GM23338 (cell line): ENCODE results near the gene SRCIN1.

Experiments
- CREB1 ChIP-seq: fragments of 250-450 bp; sonication (Bioruptor Pico); IDR thresholded peaks from 2 replicates; pipeline ENCODE4 v1.5.0; 2020; ENCODE audit warnings: low read depth, mild to moderate bottlenecking, moderate library complexity
- CTCF ChIP-seq, 2 experiments: fragments of 200-600 bp in 1 of 2; sonication (generic) in 1 of 2; conservative IDR thresholded peaks; 2 replicates each; pipeline versions ENCODE4 v1.5.1 to v1.6.1; 2016 to 2017; ENCODE audit warnings: antibody characterized with exemption in 2 of 2, low read depth in 2 of 2, mild to moderate bottlenecking in 2 of 2, moderate library complexity in 1 of 2
- ETS1 ChIP-seq: IDR thresholded peaks from 2 replicates; pipeline ENCODE4 v1.6.1; 2016; ENCODE audit warnings: antibody characterized with exemption
- EZH2 ChIP-seq: fragments of 200-600 bp; sonication (generic); IDR thresholded peaks from one replicate; pipeline ENCODE4 v1.8.0; 2017; ENCODE audit warnings: antibody characterized with exemption, mild to moderate bottlenecking, low read depth; ENCODE audit not compliant: unreplicated experiment
- EZH2phosphoT487 ChIP-seq: fragments of 200-600 bp; sonication (generic); IDR thresholded peaks from one replicate; pipeline ENCODE4 v1.8.1; 2018; ENCODE audit warnings: antibody characterized with exemption; ENCODE audit not compliant: unreplicated experiment
- JUNB ChIP-seq: IDR thresholded peaks from one replicate; pipeline ENCODE4 v1.6.1; 2016; ENCODE audit warnings: antibody characterized with exemption; ENCODE audit not compliant: unreplicated experiment
- NANOG ChIP-seq: IDR thresholded peaks from 2 replicates; pipeline ENCODE4 v1.6.1; 2016; ENCODE audit warnings: antibody characterized with exemption, borderline replicate concordance
- POLR2AphosphoS5 ChIP-seq: IDR thresholded peaks from 2 replicates; pipeline ENCODE4 v1.6.1; 2016; ENCODE audit warnings: antibody characterized with exemption, low read depth
- REST ChIP-seq: IDR thresholded peaks from one replicate; pipeline ENCODE4 v1.6.1; 2018; ENCODE audit warnings: antibody characterized with exemption; ENCODE audit not compliant: unreplicated experiment
- STAT1 ChIP-seq: IDR thresholded peaks from one replicate; pipeline ENCODE4 v1.6.1; 2016; ENCODE audit warnings: antibody characterized with exemption; ENCODE audit not compliant: unreplicated experiment
- ZNF331 ChIP-seq: fragments of 250-450 bp; sonication (Bioruptor Pico); IDR thresholded peaks from 2 replicates; pipeline ENCODE4 v1.5.0; 2020; ENCODE audit warnings: low read depth, mild to moderate bottlenecking, moderate library complexity

- peak; percentile 83 to 92 for TF ChIP-seq CTCF (conservative IDR thresholded peaks at IDR 0.05; ENCODE audit: low read depth in 2 of 2)
- TF ChIP-seq EZH2phosphoT487, result no peak
- TF ChIP-seq EZH2, result no peak
- peak; percentile 57; the same call in 1 of the 2 replicates for TF ChIP-seq CREB1 (CRISPR knock-in tag)
- no peak for TF ChIP-seq POLR2AphosphoS5
- no peak for TF ChIP-seq REST
- no peak for TF ChIP-seq NANOG
- no peak for TF ChIP-seq JUNB
- TF ChIP-seq ZNF331 (CRISPR knock-in tag), result peak; percentile 26; the same call in 1 of the 2 replicates
- no peak for TF ChIP-seq ETS1
- TF ChIP-seq STAT1, result no peak
Observed at GRCh38 chr17:38605841-38606645, at the start of gene SRCIN1.
